ENCODE results near the gene NAV2.

Gene NAV2

DNA sequence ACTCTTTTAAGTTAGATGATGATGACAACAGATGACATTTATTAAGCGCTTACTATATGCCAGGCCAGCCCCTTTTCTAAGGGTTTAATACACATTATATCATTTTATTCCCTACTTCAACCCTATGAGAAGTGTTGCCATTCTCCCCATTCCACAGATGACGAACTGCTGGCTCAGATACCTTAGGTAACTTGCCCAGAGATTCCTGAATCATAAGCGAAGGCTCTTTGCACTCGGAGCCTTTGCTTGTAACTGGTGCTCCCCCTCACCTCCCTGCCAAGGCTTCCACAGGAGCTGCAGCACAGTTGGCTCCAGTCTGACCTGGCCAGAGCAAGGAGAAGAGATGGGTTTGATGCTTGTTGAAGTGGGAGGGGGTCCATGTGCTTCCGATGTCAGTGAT, 404.7 kb downstream of the NAV2 start:
- no peak for DNase-seq (ENCODE audit: low spot score)
- in situ Hi-C loops (cut with MboI; ENCODE audit: low sequenced_read_pairs, unreplicated experiment) = loop anchor here (10.0 kb wide), 1 partner anchor 162 kb away; no protein-coding TSS in a partner anchor
- TF ChIP-seq, protein P1, sequence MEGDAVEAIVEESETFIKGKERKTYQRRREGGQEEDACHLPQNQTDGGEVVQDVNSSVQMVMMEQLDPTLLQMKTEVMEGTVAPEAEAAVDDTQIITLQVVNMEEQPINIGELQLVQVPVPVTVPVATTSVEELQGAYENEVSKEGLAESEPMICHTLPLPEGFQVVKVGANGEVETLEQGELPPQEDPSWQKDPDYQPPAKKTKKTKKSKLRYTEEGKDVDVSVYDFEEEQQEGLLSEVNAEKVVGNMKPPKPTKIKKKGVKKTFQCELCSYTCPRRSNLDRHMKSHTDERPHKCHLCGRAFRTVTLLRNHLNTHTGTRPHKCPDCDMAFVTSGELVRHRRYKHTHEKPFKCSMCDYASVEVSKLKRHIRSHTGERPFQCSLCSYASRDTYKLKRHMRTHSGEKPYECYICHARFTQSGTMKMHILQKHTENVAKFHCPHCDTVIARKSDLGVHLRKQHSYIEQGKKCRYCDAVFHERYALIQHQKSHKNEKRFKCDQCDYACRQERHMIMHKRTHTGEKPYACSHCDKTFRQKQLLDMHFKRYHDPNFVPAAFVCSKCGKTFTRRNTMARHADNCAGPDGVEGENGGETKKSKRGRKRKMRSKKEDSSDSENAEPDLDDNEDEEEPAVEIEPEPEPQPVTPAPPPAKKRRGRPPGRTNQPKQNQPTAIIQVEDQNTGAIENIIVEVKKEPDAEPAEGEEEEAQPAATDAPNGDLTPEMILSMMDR (IDR thresholded peaks at IDR 0.05; ENCODE audit: borderline replicate concordance, control extremely low read depth, extremely low read depth, insufficient read depth, missing control alignments) = no peak

DNA sequence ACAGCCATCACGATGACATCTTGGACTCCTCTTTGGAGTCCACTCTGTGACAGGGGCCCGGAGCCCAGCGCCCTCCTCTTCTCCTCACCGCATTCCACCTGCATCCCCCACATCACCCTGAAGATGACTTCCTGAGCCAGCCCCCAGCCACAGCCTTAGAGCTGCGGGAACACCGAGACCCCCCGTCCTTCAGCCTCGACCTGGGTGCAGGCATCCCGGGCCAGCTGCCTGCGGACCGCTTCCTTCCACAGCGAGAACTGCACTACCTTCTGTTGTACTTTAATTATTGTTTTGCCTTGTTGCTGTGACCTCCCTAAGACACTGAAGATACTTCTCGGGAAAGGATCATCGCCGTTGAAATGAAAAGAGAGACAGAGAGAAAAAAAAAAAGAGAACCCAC, 405.6 kb downstream of the NAV2 start:
- TF ChIP-seq, protein P1 (IDR thresholded peaks at IDR 0.05; ENCODE audit: borderline replicate concordance, control extremely low read depth, extremely low read depth, insufficient read depth, missing control alignments) = no peak
- in situ Hi-C loops (cut with MboI; ENCODE audit: low sequenced_read_pairs, unreplicated experiment) = loop anchor here (10.0 kb wide), 1 partner anchor 163 kb away; no protein-coding TSS in a partner anchor
- DNase-seq (ENCODE audit: low spot score) = no peak

DNA sequence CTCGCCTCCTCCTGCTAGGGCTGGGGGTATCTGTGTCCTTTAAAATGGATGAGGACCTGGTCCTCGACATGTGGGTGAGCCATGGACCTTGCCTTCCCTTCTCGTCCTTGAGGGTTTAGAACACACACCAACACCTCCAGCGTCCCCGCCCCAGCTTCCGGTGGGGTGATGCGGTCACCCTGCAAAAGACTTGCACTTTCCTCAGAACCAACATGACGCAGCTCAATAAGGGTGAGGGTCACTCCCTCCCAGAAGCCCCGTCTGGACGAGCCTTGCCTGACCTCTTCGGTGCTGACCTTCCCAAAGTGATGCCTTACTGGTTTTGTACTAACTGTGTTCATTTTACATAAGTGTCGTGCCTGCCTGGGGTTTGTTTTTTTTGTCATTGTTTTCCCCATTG, 406.7 kb downstream of the NAV2 start:
- TF ChIP-seq, protein P1 (IDR thresholded peaks at IDR 0.05; ENCODE audit: borderline replicate concordance, control extremely low read depth, extremely low read depth, insufficient read depth, missing control alignments) = no peak
- in situ Hi-C loops (cut with MboI; ENCODE audit: low sequenced_read_pairs, unreplicated experiment) = loop anchor here (10.0 kb wide), 1 partner anchor 165 kb away; no protein-coding TSS in a partner anchor
- no peak for DNase-seq (ENCODE audit: low spot score)

DNA sequence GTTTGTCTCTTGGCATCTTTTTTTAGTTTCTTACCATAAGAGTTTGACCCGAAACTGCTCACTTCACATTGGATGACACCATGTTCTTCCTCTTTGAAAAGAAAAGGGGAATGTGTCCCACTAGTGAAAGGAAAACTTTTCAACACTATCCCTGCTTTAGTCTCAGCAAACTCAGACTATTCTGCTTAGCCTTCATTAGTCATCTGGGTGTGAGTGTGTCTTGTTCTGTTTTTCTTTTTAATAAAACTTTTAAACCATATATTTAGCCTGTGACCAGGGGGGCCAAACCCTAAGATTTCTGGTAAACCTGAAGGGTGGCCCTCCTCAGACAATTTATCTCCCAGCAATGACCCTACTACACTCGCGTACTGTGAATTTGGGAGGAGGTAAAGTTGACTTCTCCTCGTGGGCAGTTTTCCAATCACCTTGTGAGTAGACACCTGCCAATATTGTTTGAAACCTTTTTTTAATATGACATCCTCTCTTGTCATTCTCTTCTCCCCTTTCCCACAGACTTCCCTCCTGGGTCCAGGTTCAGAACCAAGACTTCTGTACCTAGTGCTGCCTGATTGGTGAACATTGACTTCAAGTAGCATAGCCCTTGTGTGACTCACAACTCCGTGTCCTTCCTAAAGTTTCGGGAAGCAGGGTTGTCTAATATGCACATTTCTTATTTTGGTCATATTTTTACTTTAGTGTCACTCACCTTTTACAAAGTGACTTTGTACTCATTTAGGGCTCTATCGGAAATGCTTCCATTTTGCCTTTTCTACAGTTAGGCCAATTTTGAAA, 407.7 kb downstream of the NAV2 start:
- in situ Hi-C loops (cut with MboI; ENCODE audit: low sequenced_read_pairs, unreplicated experiment) = loop anchor here (10.0 kb wide), 1 partner anchor 224 kb away; no protein-coding TSS in a partner anchor
- TF ChIP-seq, protein P1 (IDR thresholded peaks at IDR 0.05; ENCODE audit: borderline replicate concordance, control extremely low read depth, extremely low read depth, insufficient read depth, missing control alignments) = no peak
- DNase-seq (ENCODE audit: low spot score) = no peak

DNA sequence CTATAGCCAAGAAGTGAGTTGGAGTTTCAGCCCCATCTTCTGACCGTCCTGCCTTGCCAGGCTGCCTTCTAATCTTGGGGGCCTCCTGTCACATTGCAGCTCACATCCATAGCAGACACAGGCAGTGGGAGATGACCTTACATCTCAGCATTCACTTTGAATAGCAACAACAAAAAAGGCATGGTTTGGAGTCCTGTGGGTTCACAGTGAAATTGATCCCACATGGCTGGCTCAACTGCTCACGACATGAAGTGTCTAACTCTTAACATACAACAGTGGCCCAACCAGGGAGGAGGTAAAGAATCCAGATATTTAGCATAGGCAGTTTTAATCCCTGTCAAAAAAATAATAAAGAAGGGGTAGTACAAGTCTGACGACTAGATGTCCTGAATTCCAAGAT, 409.5 kb downstream of the NAV2 start:
- DNase-seq (ENCODE audit: low spot score) = no peak
- in situ Hi-C loops (cut with MboI; ENCODE audit: low sequenced_read_pairs, unreplicated experiment) = loop anchor here (10.0 kb wide), 1 partner anchor 223 kb away; no protein-coding TSS in a partner anchor
- TF ChIP-seq, protein P1 (IDR thresholded peaks at IDR 0.05; ENCODE audit: borderline replicate concordance, control extremely low read depth, extremely low read depth, insufficient read depth, missing control alignments) = no peak

DNA sequence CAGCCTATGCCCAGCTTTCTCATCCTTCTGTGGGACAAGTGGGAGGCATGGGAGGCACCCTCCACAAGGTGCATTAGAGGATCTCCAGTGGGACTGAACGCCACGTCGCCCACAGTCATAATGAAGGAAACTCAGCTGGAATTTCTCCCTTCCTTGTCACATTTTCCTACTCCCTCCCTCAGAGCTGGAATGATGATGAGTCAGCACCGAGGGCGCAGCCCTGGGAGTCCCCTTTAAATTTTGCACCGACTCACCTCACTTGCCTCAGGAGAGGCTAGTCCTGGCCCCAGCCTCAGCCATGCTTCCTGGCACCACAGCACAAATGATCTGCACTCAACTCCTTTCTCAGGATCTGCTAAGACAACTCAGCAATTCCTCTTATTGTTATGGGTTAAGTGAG, 413.3 kb downstream of the NAV2 start:
- DNase-seq (ENCODE audit: low spot score) = no peak
- in situ Hi-C loops (cut with MboI; ENCODE audit: low sequenced_read_pairs, unreplicated experiment) = loop anchor here (10.0 to 25.0 kb wide), 2 partner anchors 219 to 486 kb away; no protein-coding TSS in a partner anchor
- TF ChIP-seq, protein P1 (IDR thresholded peaks at IDR 0.05; ENCODE audit: borderline replicate concordance, control extremely low read depth, extremely low read depth, insufficient read depth, missing control alignments) = no peak
